HFF-Myc (cell line): ENCODE data around the gene NHP2.
A peak's percentile ranks its signal among the peaks of the same experiment; 100 is the strongest.

ENCODE experiments used
- DNase-seq: peaks from one replicate; pipeline ENCODE4 v3.0.0-alpha.2; 2011; ENCODE audit warnings: low read depth; ENCODE audit errors: extremely low read depth
- H3K4me3 ChIP-seq: replicated peaks from 2 replicates; pipeline ENCODE4 v1.5.1; 2011; ENCODE audit warnings: low read depth, mild to moderate bottlenecking, control low read depth, low read length
- TF ChIP-seq, protein P1 (sequence below): IDR thresholded peaks from 2 replicates; pipeline ENCODE4 v1.5.1; 2012; ENCODE audit warnings: mild to moderate bottlenecking, low read depth, low read length, control low read depth; ENCODE audit errors: missing control alignments

Gene NHP2

DNA sequence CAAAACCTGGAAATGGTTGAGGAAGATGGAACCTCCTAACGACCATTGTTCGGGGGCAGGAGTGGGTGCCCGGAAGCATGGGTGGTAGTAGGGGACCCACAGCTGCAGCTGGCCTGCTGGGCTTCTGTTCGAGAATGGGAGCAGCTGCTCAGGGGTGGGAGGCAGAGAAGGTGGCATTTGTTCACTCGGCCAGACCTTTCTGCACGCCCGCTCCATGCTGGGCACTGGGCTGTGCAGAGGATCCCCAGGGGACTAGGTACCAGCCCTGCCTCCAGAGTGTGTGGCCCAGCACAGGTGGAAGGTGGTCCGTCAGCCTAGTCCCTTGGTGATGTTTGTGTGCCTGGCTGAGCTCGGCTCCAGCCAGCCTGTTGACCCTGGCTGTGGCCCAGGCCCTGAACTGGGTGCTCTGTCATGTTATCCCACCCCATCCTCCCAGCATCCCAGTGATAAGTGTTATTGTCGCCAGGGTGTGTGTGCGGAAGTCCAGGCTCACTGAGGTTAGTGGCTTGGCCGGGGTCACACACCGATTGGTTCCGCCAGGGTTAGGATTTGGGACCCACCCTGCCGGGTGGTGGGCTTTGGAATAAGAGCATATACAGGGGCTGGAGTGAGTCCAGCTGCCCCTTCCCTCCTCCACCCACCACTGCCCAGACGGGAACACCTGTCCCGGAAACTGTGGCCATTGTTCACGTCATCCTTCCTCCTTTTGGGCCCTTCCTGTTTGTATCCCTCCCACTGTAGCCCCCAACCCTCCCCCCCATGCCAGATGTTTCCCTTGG, 35.6 kb downstream of the NHP2 start:
- TF ChIP-seq, protein P1, sequence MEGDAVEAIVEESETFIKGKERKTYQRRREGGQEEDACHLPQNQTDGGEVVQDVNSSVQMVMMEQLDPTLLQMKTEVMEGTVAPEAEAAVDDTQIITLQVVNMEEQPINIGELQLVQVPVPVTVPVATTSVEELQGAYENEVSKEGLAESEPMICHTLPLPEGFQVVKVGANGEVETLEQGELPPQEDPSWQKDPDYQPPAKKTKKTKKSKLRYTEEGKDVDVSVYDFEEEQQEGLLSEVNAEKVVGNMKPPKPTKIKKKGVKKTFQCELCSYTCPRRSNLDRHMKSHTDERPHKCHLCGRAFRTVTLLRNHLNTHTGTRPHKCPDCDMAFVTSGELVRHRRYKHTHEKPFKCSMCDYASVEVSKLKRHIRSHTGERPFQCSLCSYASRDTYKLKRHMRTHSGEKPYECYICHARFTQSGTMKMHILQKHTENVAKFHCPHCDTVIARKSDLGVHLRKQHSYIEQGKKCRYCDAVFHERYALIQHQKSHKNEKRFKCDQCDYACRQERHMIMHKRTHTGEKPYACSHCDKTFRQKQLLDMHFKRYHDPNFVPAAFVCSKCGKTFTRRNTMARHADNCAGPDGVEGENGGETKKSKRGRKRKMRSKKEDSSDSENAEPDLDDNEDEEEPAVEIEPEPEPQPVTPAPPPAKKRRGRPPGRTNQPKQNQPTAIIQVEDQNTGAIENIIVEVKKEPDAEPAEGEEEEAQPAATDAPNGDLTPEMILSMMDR: no peak
- DNase-seq: no peak
- no peak overlapping the region for H3K4me3 ChIP-seq

DNA sequence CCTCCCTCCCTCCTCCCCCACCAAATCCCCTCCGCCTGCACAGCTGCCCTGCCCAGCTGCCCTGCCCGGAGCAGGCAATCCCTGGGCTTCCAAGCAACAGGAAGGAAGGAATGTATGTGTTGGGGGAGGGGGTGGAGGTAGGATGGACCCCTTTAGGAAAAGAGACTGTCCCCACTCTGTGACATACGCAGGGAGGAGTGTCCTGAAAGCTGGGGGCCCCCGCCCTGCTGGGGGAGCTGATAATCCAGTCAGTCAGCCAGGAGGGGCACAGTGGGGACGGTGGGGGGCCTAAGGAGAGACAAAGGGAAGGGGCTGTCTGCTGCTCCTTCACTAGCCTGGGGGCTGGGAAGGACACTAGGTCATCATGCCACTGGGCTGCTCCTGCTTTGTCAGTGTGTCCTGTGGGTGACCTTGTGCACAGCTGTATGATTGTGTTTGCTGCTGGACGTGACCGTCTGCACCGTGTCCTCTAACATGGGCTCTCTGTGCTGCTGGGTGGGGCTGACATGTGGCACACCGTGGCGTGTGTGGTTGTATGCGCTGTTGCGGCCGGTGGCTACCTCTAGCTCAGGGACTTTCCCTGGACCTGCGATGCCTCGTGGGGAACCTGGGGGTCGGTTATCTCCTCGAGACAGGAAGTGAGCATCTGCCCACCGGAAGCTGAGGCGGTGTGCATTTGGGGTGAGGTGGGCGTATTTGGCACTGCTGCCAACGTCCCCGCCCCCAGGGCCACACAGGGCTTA, 37.4 kb downstream of the NHP2 start:
- TF ChIP-seq, protein P1: no peak
- no peak overlapping the region for H3K4me3 ChIP-seq
- no peak for DNase-seq

DNA sequence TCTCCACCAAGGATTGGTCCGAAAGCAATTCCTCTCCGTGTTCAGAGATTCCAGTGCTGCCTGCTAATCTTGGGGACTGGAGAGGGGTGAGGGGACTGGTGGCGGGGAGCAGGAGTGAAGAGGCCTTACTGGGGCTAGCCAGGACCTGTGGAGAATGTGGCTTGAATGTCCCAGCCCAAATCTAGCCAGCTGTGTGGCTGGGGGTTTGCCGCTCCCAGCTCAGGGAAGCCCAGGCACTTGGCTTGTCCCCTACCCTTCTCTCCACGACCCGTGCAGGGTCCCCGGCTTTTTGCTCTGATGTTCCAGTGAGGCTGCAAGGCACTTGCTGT, 37.9 kb downstream of the NHP2 start:
- no peak for DNase-seq
- TF ChIP-seq, protein P1: no peak
- no peak overlapping the region for H3K4me3 ChIP-seq

DNA sequence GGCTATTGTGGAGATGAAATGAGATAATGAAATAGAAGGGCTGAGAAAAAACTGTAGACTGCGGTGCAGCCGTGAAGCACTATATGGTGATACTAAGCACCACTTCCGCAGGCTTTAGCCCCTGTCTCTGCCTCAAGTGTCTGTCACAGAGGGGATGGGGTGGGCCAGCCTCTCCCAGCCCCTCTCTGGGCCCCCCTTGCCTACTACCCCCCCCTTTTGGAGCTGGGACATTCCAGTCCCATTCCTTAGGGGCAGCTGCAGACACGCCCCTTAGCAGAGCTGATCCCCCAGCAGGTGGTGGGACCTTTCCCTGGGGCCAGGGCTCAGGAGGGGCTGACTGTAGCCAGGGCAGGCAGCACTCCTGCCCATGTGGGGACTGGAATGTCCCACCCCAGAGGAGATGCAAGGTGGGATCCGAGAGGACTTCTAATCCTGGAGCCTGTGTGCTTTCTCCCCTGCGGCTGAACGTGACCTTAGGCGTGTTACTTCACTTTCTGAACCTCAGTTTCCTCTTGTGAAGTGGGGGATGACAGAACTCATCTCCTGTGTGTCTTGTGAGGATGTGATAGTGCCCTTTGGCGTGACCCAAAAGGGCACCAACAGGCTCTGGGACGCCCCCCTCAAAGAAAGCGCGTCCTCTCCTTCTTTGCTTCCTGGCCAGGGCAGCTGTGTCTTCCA, 38.4 kb downstream of the NHP2 start:
- H3K4me3 ChIP-seq: no peak overlapping the region
- DNase-seq: no peak
- TF ChIP-seq, protein P1: no peak

DNA sequence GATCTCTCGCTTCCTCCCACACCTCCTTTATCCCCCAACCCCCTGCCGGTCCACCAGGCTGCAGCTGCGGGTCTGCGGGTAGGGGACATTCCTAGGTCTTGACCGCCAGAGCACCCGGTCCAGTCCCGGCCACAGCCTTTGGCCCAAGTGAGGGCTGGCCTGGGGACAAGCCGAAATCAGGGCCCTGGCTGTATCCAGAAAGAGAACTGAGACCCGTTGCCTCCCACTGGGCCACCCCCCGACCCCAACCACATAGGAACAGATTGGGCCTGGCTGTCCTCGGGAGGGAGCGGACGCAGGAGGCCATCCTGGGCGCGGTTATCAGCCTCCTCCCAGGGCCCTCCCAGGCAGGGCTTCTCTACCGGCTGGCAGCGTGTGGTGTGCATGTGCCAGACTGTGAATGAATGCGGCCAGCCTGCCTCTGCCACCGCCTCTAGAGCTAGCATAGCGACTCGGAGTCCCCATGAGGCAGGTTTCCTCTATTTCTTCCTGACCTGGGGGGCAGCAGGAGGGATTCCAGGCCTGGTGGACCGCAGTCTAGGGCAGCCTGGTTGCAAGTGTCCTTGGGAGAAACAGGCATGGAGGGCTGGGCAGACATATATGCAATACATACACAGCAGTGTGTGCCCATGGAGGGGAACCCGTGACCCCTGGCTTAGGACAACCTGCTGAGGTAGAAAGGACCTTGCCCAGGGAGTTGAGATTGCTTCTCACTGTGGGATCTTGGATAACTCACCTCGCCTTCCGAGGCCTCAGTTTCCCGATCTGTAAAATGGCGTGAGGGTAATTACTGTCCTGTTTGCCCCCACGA, 39.2 kb downstream of the NHP2 start:
- TF ChIP-seq, protein P1: no peak
- DNase-seq: no peak
- H3K4me3 ChIP-seq: peak overlapping the region; percentile 46

DNA sequence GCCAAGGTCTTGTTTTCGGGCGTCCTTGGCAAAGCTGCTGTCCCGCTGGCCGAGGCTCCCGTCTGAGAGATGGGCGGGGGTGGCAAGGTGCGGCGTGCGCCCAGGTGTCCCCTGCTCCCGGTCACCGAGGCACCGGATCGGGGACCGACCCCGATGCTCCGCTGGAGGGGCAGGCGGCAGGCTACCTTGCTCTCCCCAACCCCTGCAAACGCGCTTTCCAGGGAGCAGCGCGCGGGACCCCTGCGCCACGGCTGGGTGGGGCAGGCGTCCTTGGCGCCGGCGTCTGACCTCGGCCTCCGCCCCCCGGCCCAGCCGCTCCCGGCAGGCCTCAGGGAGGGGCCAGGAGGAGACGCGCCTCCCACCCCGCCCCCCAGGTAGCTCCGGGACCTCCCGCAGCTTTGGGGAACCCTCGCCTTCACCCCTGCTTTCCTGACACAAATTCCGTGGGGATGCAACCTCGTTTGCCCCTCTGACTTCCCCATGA, 39.8 kb downstream of the NHP2 start:
- TF ChIP-seq, protein P1: no peak
- no peak for DNase-seq
- H3K4me3 ChIP-seq: peak overlapping the region; percentile 46
